ENCODE measurements around the gene U2AF1L4.

U2AF1L4 gene

DNA sequence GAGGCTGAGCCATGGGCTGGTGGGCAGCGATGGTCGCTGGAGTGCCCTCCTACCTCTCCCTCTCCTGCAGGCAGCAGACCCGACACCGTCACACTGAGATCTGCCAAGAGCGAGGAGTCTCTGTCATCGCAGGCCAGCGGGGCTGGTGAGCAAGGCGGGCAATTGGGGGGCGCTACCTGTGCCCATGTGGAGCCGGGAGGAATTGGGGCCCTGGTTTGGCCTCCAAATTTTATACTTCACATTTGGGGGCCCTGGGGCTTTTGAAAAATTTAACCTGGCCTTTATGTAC lies 40.1 kb upstream of the U2AF1L4 start (continued):
- TF ChIP-seq, protein P1, sequence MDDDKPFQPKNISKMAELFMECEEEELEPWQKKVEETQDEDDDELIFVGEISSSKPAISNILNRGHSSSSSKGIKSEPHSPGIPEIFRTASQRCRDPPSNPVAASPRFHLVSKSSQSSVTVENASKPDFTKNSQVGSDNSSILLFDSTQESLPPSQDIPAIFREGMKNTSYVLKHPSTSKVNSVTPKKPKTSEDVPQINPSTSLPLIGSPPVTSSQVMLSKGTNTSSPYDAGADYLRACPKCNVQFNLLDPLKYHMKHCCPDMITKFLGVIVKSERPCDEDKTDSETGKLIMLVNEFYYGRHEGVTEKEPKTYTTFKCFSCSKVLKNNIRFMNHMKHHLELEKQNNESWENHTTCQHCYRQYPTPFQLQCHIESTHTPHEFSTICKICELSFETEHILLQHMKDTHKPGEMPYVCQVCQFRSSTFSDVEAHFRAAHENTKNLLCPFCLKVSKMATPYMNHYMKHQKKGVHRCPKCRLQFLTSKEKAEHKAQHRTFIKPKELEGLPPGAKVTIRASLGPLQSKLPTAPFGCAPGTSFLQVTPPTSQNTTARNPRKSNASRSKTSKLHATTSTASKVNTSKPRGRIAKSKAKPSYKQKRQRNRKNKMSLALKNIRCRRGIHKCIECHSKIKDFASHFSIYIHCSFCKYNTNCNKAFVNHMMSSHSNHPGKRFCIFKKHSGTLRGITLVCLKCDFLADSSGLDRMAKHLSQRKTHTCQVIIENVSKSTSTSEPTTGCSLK (tag by site-specific recombination; IDR thresholded peaks at IDR 0.05): no peak
- TF ChIP-seq HOXD13 (CRISPR knock-in tag; IDR thresholded peaks at IDR 0.05; ENCODE audit: borderline replicate concordance): no peak
- no peak for TF ChIP-seq ZNF785 (tag by site-specific recombination; IDR thresholded peaks at IDR 0.05)
- TF ChIP-seq ZNF571 (tag by site-specific recombination; IDR thresholded peaks at IDR 0.05): no peak
- no peak for TF ChIP-seq ZNF292 (tag by site-specific recombination; IDR thresholded peaks at IDR 0.05; ENCODE audit: borderline replicate concordance, low read depth)
- no peak for TF ChIP-seq ZNF37A (tag by site-specific recombination; IDR thresholded peaks at IDR 0.05)
- TF ChIP-seq, protein P2, sequence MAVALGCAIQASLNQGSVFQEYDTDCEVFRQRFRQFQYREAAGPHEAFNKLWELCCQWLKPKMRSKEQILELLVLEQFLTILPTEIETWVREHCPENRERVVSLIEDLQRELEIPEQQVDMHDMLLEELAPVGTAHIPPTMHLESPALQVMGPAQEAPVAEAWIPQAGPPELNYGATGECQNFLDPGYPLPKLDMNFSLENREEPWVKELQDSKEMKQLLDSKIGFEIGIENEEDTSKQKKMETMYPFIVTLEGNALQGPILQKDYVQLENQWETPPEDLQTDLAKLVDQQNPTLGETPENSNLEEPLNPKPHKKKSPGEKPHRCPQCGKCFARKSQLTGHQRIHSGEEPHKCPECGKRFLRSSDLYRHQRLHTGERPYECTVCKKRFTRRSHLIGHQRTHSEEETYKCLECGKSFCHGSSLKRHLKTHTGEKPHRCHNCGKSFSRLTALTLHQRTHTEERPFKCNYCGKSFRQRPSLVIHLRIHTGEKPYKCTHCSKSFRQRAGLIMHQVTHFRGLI (tag by site-specific recombination; IDR thresholded peaks at IDR 0.05): no peak
- TF ChIP-seq, protein P3, sequence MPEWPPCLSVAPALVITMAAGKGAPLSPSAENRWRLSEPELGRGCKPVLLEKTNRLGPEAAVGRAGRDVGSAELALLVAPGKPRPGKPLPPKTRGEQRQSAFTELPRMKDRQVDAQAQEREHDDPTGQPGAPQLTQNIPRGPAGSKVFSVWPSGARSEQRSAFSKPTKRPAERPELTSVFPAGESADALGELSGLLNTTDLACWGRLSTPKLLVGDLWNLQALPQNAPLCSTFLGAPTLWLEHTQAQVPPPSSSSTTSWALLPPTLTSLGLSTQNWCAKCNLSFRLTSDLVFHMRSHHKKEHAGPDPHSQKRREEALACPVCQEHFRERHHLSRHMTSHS (tag by site-specific recombination; IDR thresholded peaks at IDR 0.05): no peak
- TF ChIP-seq ZNF433 (tag by site-specific recombination; IDR thresholded peaks at IDR 0.05; ENCODE audit: low read depth): no peak
- no peak for TF ChIP-seq YY2 (tag by site-specific recombination; IDR thresholded peaks at IDR 0.05)

DNA sequence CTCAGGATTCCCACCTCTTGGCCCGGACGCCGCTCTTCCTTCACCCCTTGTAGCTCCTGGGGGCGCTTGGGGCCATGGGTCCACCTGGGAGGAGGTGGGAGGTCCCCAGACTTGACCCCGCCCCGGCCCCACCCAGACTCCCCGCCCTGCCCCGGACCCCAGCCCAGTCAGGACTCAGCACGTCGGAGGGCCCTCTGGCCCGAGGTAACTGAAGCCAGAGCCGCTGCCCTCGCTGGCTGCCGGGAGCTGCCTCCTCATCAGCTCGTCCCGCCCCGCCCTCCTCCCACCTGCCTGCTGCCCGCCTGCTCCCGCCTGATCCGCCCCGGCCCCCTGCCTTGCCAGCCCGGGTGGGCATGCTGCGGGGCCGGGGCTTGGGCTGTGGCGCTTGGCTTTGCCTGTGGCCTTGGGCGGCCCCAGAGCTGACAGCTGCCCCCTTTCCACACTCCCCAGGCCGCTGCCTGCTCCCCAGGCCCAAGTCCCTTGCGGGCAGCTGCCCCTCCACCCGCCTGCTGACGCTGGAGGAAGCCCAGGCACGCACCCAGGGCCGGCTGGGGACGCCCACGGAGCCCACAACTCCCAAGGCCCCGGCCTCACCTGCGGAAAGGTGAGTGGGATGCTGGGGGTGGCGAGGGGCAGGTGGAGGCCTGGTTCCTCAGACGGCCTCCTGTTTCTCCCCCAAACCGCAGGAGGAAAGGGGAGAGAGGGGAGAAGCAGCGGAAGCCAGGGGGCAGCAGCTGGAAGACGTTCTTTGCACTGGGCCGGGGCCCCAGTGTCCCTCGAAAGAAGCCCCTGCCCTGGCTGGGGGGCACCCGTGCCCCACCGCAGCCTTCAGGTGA lies 39.5 kb upstream of the U2AF1L4 start:
- ChIA-PET POLR2A (interaction anchor here (0.7 to 1.1 kb wide), 4 partner anchors 17 to 39 kb away, joined by 3 to 8 read pairs (median 4); partner anchors contain the start of genes LIN37, PSENEN and U2AF1L4), CTCF (interaction anchor here (0.6 to 0.7 kb wide), 2 partner anchors 12 to 92 kb away, joined by 3 read pairs; no protein-coding TSS in a partner anchor)
- Histone ChIP-seq H3K36me3 (ENCODE audit: control insufficient read depth in 2 of 2, insufficient read depth in 1 of 2, low read length in 2 of 2) (peaks cover 32 to 33% of the 10 kb centered on the region in 2 experiments), H3K27ac (ENCODE audit: extremely low read depth, low read depth, low read length) (no peak overlapping the region), H3K4me1 (ENCODE audit: control insufficient read depth, insufficient read depth, low read length) (no peaks in the 10 kb centered on the region), H3K4me3 (ENCODE audit: low read depth, low read length) (no peak overlapping the region), H3K9me3 (ENCODE audit: control insufficient read depth, insufficient read depth, low read depth, low read length) (no peaks in the 10 kb centered on the region)
- TF ChIP-seq REPIN1 (tag by site-specific recombination; IDR thresholded peaks at IDR 0.05; ENCODE audit: low read depth) (no peak), MYNN (tag by site-specific recombination; IDR thresholded peaks at IDR 0.05; ENCODE audit: borderline replicate concordance) (no peak), ZNF792 (tag by site-specific recombination; IDR thresholded peaks at IDR 0.05) (no peak), ZNF555 (tag by site-specific recombination; conservative IDR thresholded peaks at IDR 0.05) (no peak), ZNF830 (tag by site-specific recombination; IDR thresholded peaks at IDR 0.05; ENCODE audit: low read depth) (no peak), SETDB1 (IDR thresholded peaks at IDR 0.05; ENCODE audit: insufficient read length, low read length) (no peak), ZNF837 (tag by site-specific recombination; IDR thresholded peaks at IDR 0.05) (no peak), ZNF2 (tag by site-specific recombination; IDR thresholded peaks at IDR 0.05) (no peak), ZNF214 (tag by site-specific recombination; IDR thresholded peaks at IDR 0.05; ENCODE audit: borderline replicate concordance) (no peak), ZSCAN23 (tag by site-specific recombination; IDR thresholded peaks at IDR 0.05) (no peak), ZNF664 (tag by site-specific recombination; IDR thresholded peaks at IDR 0.05) (no peak), ZFHX2 (tag by site-specific recombination; conservative IDR thresholded peaks at IDR 0.05) (peak; percentile 74), ZNF596 (tag by site-specific recombination; IDR thresholded peaks at IDR 0.05) (no peak), MZF1 (tag by site-specific recombination; IDR thresholded peaks at IDR 0.05; ENCODE audit: borderline replicate concordance) (no peak), ZNF548 (tag by site-specific recombination; IDR thresholded peaks at IDR 0.05) (no peak), ZNF561 (tag by site-specific recombination; IDR thresholded peaks at IDR 0.05; ENCODE audit: borderline replicate concordance) (no peak), ZNF423 (tag by site-specific recombination; IDR thresholded peaks at IDR 0.05) (no peak)
- TF ChIP-seq, protein P1 (tag by site-specific recombination; IDR thresholded peaks at IDR 0.05): no peak
- TF ChIP-seq, protein P4, sequence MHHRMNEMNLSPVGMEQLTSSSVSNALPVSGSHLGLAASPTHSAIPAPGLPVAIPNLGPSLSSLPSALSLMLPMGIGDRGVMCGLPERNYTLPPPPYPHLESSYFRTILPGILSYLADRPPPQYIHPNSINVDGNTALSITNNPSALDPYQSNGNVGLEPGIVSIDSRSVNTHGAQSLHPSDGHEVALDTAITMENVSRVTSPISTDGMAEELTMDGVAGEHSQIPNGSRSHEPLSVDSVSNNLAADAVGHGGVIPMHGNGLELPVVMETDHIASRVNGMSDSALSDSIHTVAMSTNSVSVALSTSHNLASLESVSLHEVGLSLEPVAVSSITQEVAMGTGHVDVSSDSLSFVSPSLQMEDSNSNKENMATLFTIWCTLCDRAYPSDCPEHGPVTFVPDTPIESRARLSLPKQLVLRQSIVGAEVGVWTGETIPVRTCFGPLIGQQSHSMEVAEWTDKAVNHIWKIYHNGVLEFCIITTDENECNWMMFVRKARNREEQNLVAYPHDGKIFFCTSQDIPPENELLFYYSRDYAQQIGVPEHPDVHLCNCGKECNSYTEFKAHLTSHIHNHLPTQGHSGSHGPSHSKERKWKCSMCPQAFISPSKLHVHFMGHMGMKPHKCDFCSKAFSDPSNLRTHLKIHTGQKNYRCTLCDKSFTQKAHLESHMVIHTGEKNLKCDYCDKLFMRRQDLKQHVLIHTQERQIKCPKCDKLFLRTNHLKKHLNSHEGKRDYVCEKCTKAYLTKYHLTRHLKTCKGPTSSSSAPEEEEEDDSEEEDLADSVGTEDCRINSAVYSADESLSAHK (tag by site-specific recombination; IDR thresholded peaks at IDR 0.05): no peak

Data from HEK293 (cell line).